Motor neuron (in vitro differentiated cells): Measurements from ENCODE around the gene ERBB2. TPM values are rescaled to one million over a fixed set of nuclear protein-coding genes. Genes with fewer than 3 reads are reported as not detected.
"Not testable (repeated sequence)": the region's sequence is repeated elsewhere in the genome, so short reads cannot be mapped to it uniquely, and the experiment has no call there.

Experiments
- ATAC-seq, 8 experiments: fragments of 200-7000 bp; cut with Tn5 transposase; replicated peaks in 6 of 8; 2 replicates each; pipeline ENCODE4 v1.8.0; 2021; ENCODE audit warnings: mild to moderate bottlenecking in 8 of 8, moderate library complexity in 8 of 8
- H3K27ac ChIP-seq, 2 donors: fragments of 250-450 bp; sonication (Bioruptor Pico); 2 replicates each; pipeline ENCODE4 v1.9.0; 2021; ENCODE audit warnings: antibody characterized with exemption in 2 of 2, mild to moderate bottlenecking in 2 of 2, moderate library complexity in 1 of 2
- H3K4me1 ChIP-seq, 2 donors: fragments of 250-450 bp; sonication (Bioruptor Pico); replicated peaks in 1 of 2; 2 replicates each; pipeline ENCODE4 v1.6.1; 2021; ENCODE audit warnings: antibody characterized with exemption in 2 of 2, mild to moderate bottlenecking in 2 of 2, moderate library complexity in 1 of 2
- H3K4me3 ChIP-seq, 5 donors: fragments of 250-450 bp; sonication (Bioruptor Pico); 2 replicates each; pipeline ENCODE4 v1.9.0; 2021; ENCODE audit warnings: antibody characterized with exemption in 5 of 5, mild to moderate bottlenecking in 5 of 5, moderate library complexity in 4 of 5
- WGBS, 10 experiments: fragments of 450-650 bp; shearing (Covaris generic); methylation state at CpG; one replicate each; pipeline ENCODE4 v1.0.0; 2022; 5-methylcytosine and 5-hydroxymethylcytosine counted together
- in situ Hi-C, 9 experiments: fragments of 400-800 bp; cut with MboI; loops; one replicate each; pipeline ENCODE4 v1.15.0; 2021; ENCODE audit warnings: low sequenced_read_pairs in 9 of 9, low pct_unique_long_range_greater_than_20kb in 2 of 9; ENCODE audit not compliant: unreplicated experiment in 9 of 9
- total RNA-seq, 8 experiments: library from RNA; unstranded; fragments of 300-600 nt; gene quantifications; 2 replicates each; pipeline versions ENCODE4 v1.2.3 to v1.2.4, GENCODE V29; 2022

The ERBB2 gene
- total RNA-seq, 8 experiments from 2014 or later, result 7.0 to 54.7 (median 15.9) TPM

DNA sequence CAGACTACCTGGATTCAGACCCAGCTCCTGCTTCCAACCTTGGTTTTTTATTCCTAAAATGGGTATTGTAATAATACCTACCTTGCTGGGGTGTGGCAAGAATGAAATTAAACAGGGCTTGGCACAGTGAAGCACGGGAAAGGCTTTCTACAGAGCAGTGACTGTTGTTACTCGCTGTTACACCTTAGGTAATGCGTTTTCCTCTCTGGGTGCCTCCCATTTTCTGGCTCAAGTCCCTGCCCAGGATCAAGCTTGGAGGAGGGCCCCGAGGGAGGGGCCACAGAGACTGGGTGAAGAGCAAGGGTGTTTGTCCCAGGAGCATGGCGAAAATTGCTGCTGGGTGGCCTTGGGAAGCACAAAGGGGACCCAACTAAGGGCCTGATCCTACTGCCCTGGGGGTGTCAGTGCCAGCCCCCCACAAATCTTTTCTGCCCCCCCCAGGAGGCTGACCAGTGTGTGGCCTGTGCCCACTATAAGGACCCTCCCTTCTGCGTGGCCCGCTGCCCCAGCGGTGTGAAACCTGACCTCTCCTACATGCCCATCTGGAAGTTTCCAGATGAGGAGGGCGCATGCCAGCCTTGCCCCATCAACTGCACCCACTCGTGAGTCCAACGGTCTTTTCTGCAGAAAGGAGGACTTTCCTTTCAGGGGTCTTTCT lies 17.1 kb downstream of the ERBB2 start:
- H3K27ac ChIP-seq, result no peak overlapping the region
- in situ Hi-C loops, result no loop called here
- peak in 1 of 8 experiments; percentile 48 for ATAC-seq

DNA sequence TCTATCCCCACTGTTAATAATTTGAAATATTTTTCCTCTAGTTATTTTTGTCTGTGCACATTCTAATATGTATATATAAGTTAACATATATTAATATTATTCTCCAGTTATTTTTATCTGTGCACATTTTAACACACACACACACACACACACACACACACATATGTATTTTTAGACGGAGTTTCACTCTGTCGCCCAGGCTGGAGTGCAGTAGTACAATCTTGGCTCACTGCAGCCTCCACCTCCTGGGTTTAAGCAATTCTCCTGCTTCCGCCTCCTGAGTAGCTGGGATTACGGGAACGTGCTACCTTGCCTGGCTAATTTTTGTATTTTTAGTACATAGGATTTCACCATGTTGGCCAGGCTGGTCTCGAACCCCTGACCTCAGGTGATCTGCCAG lies 17.8 kb downstream of the ERBB2 start:
- H3K27ac ChIP-seq, result no peak overlapping the region
- no peak for ATAC-seq
- WGBS, 10 experiments, result 80 to 100% (median 93%) methylated on average over 1 to 6 of the region's 6 CpGs; no CpG with 5 or more reads in 4 of the 10 experiments

More for the DNA sequence above, 17.1 kb downstream of the ERBB2 start:
- 25 to 100% (median 84%) methylated on average over 1 to 5 of the region's 11 CpGs; no CpG with 5 or more reads in 3 of the 10 experiments for WGBS, 10 experiments
- no peak overlapping the region for H3K4me3 ChIP-seq
- H3K4me1 ChIP-seq, result no peaks in the 10 kb centered on the region

DNA sequence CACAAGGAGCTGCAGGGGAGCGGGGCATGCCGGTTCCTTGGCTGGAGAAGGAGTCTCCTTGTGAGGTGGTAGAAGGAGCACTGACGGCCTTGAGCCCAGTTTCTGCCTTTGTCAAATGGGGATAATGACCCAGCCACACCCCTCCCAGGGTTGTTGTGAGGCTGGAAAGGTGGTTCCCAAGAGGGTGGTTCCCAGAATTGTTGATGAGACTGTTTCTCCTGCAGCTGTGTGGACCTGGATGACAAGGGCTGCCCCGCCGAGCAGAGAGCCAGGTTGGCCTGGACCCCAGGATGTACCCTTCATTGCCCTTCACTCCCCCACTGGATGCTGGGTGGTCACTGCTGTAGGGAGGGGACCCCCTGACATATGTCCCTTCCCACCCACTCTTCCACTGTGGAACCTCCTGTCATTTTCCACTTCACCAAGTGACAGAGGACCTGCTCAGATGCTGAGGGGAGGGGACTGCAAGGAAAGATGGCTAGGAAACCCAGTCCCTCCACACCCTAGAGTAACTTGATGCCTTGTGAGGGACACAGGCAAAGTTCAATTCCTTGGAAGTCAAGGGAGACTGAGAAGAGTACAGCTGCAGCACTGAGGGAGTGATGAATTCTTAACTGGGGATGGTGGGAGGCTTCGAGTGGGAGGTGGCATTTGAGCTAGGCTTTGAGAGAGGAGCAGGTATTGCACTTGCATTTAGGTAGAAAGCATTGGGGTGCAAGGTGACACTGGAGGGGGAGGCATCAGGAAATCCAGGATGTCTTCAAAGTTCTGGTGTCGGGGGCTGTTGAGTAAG lies 19.9 kb downstream of the ERBB2 start:
- no peaks in the 10 kb centered on the region for H3K4me1 ChIP-seq

More for the DNA sequence above, 17.8 kb downstream of the ERBB2 start:
- in situ Hi-C loops, result no loop called here
- no peaks in the 10 kb centered on the region for H3K4me1 ChIP-seq
- no peak overlapping the region for H3K4me3 ChIP-seq

GRCh38 chr17:39722104-39722503 lies 22.2 kb downstream of the ERBB2 start:
- no peak for ATAC-seq
- in situ Hi-C loops, result no loop called here
- Histone ChIP-seq H3K4me1 (no peaks in the 10 kb centered on the region), H3K27ac (no peak overlapping the region), H3K4me3 (no peak overlapping the region)
- WGBS, 10 experiments, result 83 to 100% (median 100%) methylated on average over 1 to 3 of the region's 6 CpGs; no CpG with 5 or more reads in 5 of the 10 experiments

More for the DNA sequence above, 19.9 kb downstream of the ERBB2 start:
- H3K4me3 ChIP-seq, result no peak overlapping the region
- in situ Hi-C loops, result no loop called here
- 80 to 100% (median 83%) methylated on average over 1 to 3 of the region's 7 CpGs; no CpG with 5 or more reads in 3 of the 10 experiments for WGBS, 10 experiments
- no peak overlapping the region for H3K27ac ChIP-seq
- ATAC-seq, result peak in 2 of 8 experiments; percentile 20 to 30

DNA sequence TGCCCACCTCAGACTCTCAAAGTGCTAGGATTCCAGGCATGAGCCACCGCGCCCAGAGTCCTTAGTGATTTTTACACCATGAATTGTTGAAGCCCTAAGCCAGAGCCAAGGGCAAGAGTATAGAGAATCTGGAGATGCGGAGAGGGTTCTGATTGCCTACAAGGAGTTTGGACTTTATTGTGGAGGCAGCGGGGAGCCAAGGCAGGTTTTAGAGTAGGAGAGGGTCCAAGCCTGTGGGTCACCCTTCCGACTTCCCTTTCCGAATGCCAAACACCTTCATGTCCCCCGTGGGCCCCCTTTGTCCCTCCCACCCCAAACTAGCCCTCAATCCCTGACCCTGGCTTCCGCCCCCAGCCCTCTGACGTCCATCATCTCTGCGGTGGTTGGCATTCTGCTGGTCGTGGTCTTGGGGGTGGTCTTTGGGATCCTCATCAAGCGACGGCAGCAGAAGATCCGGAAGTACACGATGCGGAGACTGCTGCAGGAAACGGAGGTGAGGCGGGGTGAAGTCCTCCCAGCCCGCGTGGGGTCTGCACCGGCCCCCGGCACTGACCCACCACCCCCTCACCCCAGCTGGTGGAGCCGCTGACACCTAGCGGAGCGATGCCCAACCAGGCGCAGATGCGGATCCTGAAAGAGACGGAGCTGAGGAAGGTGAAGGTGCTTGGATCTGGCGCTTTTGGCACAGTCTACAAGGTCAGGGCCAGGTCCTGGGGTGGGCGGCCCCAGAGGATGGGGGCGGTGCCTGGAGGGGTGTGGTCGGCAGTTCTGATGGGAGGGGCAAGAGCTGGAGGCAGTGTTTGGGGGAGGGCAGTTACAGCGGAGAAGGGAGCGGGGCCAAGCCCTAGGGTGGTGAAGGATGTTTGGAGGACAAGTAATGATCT lies 23.3 kb downstream of the ERBB2 start:
- in situ Hi-C loops, result no loop called here
- no peak overlapping the region for H3K4me3 ChIP-seq
- 90 to 100% (median 100%) methylated on average over 1 to 3 of the region's 34 CpGs; no CpG with 5 or more reads in 4 of the 10 experiments for WGBS, 10 experiments
- H3K27ac ChIP-seq, result no peak overlapping the region
- no peaks in the 10 kb centered on the region for H3K4me1 ChIP-seq
- ATAC-seq, result peak in 5 of 8 experiments; percentile 10 to 63 (median 37)

DNA sequence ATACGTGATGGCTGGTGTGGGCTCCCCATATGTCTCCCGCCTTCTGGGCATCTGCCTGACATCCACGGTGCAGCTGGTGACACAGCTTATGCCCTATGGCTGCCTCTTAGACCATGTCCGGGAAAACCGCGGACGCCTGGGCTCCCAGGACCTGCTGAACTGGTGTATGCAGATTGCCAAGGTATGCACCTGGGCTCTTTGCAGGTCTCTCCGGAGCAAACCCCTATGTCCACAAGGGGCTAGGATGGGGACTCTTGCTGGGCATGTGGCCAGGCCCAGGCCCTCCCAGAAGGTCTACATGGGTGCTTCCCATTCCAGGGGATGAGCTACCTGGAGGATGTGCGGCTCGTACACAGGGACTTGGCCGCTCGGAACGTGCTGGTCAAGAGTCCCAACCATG lies 24.9 kb downstream of the ERBB2 start:
- peaks cover 0 to 4% of the 10 kb centered on the region in 2 donors for H3K4me1 ChIP-seq
- no peak for ATAC-seq
- H3K4me3 ChIP-seq, result no peak overlapping the region
- H3K27ac ChIP-seq, result no peak overlapping the region
- in situ Hi-C loops, result loop anchor here in 1 of 9 experiments (25.0 kb wide), 1 partner anchor 112 kb away; the partner anchor contains the start of gene NEUROD2
- WGBS, 10 experiments, result 90 to 100% (median 100%) methylated on average over 1 to 5 of the region's 13 CpGs; no CpG with 5 or more reads in 5 of the 10 experiments

DNA sequence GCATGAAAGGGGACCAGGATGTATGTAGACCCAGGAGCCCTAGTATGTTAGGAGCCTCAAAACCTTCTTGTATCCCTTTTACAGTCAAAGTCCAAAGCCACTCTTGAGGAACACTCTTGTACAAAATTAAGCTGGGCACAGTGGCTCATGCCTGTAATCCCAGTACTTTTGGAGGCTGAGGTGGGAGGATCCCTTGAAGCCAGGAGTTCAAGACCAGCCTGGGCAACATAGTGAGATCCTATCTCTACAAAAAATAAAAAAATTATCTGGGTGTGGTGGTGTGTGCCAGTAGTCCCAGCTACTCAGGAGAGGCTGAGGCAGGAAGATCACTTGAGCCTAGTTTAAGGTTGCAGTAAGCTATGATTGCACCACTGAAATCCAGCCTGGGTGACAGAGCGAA lies 26.1 kb downstream of the ERBB2 start:
- WGBS, 10 experiments, result 86 to 100% (median 100%) methylated on average over 1 of the region's 1 CpG; no CpG with 5 or more reads in 3 of the 10 experiments
- H3K4me1 ChIP-seq, H3K27ac ChIP-seq, H3K4me3 ChIP-seq, ATAC-seq: not testable (repeated sequence)
- in situ Hi-C loops, result loop anchor here in 1 of 9 experiments (25.0 kb wide), 1 partner anchor 114 kb away; the partner anchor contains the start of gene NEUROD2

DNA sequence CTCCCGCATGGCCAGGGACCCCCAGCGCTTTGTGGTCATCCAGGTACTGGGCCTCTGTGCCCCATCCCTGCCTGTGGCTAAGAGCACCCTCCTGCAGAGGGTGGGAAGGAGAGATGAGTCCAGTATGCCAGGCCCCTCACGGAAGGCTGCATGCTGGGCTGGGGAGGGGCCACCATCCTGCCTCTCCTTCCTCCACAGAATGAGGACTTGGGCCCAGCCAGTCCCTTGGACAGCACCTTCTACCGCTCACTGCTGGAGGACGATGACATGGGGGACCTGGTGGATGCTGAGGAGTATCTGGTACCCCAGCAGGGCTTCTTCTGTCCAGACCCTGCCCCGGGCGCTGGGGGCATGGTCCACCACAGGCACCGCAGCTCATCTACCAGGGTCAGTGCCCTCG lies 26.8 kb downstream of the ERBB2 start:
- no peak for ATAC-seq
- no peak overlapping the region for H3K27ac ChIP-seq
- peaks cover 0 to 4% of the 10 kb centered on the region in 2 donors for H3K4me1 ChIP-seq
- no peak overlapping the region for H3K4me3 ChIP-seq
- WGBS, 10 experiments, result 80 to 100% (median 97%) methylated on average over 1 to 6 of the region's 9 CpGs; no CpG with 5 or more reads in 6 of the 10 experiments
- in situ Hi-C loops, result loop anchor here in 1 of 9 experiments (25.0 kb wide), 1 partner anchor 114 kb away; the partner anchor contains the start of gene NEUROD2

GRCh38 chr17:39727556-39727955 lies 27.7 kb downstream of the ERBB2 start:
- ATAC-seq, result no peak
- H3K4me1 ChIP-seq, result peaks cover 0 to 4% of the 10 kb centered on the region in 2 donors
- no peak overlapping the region for H3K4me3 ChIP-seq
- 60% methylated on average over 3 of the region's 10 CpGs; no CpG with 5 or more reads in 9 of the 10 experiments for WGBS, 10 experiments
- H3K27ac ChIP-seq, result no peak overlapping the region
- in situ Hi-C loops, result loop anchor here in 1 of 9 experiments (25.0 kb wide), 1 partner anchor 115 kb away; the partner anchor contains the start of gene NEUROD2

GRCh38 chr17:39729280-39729851 lies 29.5 kb downstream of the ERBB2 start:
- H3K4me1 ChIP-seq, result peaks cover 0 to 4% of the 10 kb centered on the region in 2 donors
- peak overlapping the region; percentile 55 to 94 (median 83) for H3K4me3 ChIP-seq
- no peak for ATAC-seq
- H3K27ac ChIP-seq, result no peak overlapping the region
- 37 to 85% (median 83%) methylated on average over 1 to 4 of the region's 6 CpGs; no CpG with 5 or more reads in 5 of the 10 experiments for WGBS, 10 experiments
- in situ Hi-C loops, result loop anchor here in 1 of 9 experiments (25.0 kb wide), 1 partner anchor 117 kb away; the partner anchor contains the start of gene NEUROD2

- Histone ChIP-seq H3K4me3 (peak within 1 kb of the TSS; percentile 55 to 94 (median 83)), H3K27ac (peak within 1 kb of the TSS; percentile 10 to 69), H3K4me1 (peaks cover 0 to 4% of the 10 kb centered on the region in 2 donors)
- ATAC-seq, result peak; percentile 88 to 94 (median 90)
- in situ Hi-C loops, result loop anchor here in 1 of 9 experiments (25.0 kb wide), 1 partner anchor 118 kb away; the partner anchor contains the start of gene NEUROD2
- WGBS, 10 experiments, result 0 to 57% (median 2%) methylated on average over 1 to 13 of the region's 65 CpGs; no CpG with 5 or more reads in 2 of the 10 experiments
These were observed 30.4 kb downstream of the ERBB2 start, which contains the start of gene MIEN1 for GRCh38 chr17:39730095-39730921. TSS of gene MIEN1 (minus strand) at chr17:39730532. CDS start at chr17:39730495, 37 bp downstream.
